Measurements from ENCODE around the gene APOA5.

The APOA5 gene

DNA sequence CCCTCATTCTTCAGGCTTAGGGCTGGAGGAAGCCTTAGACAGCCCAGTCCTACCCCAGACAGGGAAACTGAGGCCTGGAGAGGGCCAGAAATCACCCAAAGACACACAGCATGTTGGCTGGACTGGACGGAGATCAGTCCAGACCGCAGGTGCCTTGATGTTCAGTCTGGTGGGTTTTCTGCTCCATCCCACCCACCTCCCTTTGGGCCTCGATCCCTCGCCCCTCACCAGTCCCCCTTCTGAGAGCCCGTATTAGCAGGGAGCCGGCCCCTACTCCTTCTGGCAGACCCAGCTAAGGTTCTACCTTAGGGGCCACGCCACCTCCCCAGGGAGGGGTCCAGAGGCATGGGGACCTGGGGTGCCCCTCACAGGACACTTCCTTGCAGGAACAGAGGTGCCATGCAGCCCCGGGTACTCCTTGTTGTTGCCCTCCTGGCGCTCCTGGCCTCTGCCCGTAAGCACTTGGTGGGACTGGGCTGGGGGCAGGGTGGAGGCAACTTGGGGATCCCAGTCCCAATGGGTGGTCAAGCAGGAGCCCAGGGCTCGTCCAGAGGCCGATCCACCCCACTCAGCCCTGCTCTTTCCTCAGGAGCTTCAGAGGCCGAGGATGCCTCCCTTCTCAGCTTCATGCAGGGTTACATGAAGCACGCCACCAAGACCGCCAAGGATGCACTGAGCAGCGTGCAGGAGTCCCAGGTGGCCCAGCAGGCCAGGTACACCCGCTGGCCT, 38.7 kb upstream of the APOA5 start:
- TF ChIP-seq POLR2AphosphoS5 (IDR thresholded peaks at IDR 0.05; ENCODE audit: low read depth, low read length): no peak
- no peak for TF ChIP-seq TAF1 (IDR thresholded peaks at IDR 0.05; ENCODE audit: borderline replicate concordance, insufficient read depth, low read length)
- no peak for TF ChIP-seq SIN3A (IDR thresholded peaks at IDR 0.05; ENCODE audit: borderline replicate concordance, insufficient read depth, low read length)
- TF ChIP-seq, protein P1, sequence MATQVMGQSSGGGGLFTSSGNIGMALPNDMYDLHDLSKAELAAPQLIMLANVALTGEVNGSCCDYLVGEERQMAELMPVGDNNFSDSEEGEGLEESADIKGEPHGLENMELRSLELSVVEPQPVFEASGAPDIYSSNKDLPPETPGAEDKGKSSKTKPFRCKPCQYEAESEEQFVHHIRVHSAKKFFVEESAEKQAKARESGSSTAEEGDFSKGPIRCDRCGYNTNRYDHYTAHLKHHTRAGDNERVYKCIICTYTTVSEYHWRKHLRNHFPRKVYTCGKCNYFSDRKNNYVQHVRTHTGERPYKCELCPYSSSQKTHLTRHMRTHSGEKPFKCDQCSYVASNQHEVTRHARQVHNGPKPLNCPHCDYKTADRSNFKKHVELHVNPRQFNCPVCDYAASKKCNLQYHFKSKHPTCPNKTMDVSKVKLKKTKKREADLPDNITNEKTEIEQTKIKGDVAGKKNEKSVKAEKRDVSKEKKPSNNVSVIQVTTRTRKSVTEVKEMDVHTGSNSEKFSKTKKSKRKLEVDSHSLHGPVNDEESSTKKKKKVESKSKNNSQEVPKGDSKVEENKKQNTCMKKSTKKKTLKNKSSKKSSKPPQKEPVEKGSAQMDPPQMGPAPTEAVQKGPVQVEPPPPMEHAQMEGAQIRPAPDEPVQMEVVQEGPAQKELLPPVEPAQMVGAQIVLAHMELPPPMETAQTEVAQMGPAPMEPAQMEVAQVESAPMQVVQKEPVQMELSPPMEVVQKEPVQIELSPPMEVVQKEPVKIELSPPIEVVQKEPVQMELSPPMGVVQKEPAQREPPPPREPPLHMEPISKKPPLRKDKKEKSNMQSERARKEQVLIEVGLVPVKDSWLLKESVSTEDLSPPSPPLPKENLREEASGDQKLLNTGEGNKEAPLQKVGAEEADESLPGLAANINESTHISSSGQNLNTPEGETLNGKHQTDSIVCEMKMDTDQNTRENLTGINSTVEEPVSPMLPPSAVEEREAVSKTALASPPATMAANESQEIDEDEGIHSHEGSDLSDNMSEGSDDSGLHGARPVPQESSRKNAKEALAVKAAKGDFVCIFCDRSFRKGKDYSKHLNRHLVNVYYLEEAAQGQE (IDR thresholded peaks at IDR 0.05; ENCODE audit: insufficient read depth in 1 of 2, low read depth in 2 of 2, low read length in 2 of 2): no peak
- no peak for TF ChIP-seq FOXP2 (optimal IDR thresholded peaks at IDR 0.05; ENCODE audit: borderline replicate concordance, extremely low read depth, extremely low read length, insufficient read depth)

DNA sequence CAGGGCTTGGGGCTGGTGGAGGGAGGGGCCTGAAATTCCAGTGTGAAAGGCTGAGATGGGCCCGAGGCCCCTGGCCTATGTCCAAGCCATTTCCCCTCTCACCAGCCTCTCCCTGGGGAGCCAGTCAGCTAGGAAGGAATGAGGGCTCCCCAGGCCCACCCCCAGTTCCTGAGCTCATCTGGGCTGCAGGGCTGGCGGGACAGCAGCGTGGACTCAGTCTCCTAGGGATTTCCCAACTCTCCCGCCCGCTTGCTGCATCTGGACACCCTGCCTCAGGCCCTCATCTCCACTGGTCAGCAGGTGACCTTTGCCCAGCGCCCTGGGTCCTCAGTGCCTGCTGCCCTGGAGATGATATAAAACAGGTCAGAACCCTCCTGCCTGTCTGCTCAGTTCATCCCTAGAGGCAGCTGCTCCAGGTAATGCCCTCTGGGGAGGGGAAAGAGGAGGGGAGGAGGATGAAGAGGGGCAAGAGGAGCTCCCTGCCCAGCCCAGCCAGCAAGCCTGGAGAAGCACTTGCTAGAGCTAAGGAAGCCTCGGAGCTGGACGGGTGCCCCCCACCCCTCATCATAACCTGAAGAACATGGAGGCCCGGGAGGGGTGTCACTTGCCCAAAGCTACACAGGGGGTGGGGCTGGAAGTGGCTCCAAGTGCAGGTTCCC, 38.0 kb upstream of the APOA5 start, which contains the start of gene APOC3:
APOC3 (plus strand) TSS at position 383 of the 659 bp plus-strand sequence. CDS start 676 bp downstream, outside the sequence.
- TF ChIP-seq, protein P1 (IDR thresholded peaks at IDR 0.05; ENCODE audit: insufficient read depth in 1 of 2, low read depth in 2 of 2, low read length in 2 of 2): no peak
- TF ChIP-seq TAF1 (IDR thresholded peaks at IDR 0.05; ENCODE audit: borderline replicate concordance, insufficient read depth, low read length) (no peak), SIN3A (IDR thresholded peaks at IDR 0.05; ENCODE audit: borderline replicate concordance, insufficient read depth, low read length) (no peak), POLR2AphosphoS5 (IDR thresholded peaks at IDR 0.05; ENCODE audit: low read depth, low read length) (no peak)

DNA sequence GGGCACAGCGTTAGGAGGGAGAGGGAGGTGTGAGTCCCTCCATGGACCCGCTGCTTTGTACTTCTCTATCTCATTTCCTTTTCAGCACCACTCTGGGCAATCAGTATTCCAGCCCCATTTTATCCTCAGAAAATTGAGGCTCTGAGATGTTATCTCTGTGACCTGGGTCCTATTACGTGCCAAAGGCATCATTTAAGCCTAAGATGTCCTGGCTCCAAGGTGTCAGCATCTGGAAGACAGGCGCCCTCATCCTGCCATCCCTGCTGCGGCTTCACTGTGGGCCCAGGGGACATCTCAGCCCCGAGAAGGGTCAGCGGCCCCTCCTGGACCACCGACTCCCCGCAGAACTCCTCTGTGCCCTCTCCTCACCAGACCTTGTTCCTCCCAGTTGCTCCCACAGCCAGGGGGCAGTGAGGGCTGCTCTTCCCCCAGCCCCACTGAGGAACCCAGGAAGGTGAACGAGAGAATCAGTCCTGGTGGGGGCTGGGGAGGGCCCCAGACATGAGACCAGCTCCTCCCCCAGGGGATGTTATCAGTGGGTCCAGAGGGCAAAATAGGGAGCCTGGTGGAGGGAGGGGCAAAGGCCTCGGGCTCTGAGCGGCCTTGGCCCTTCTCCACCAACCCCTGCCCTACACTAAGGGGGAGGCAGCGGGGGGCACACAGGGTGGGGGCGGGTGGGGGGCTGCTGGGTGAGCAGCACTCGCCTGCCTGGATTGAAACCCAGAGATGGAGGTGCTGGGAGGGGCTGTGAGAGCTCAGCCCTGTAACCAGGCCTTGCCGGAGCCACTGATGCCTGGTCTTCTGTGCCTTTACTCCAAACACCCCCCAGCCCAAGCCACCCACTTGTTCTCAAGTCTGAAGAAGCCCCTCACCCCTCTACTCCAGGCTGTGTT, 37.2 kb upstream of the APOA5 start:
- TF ChIP-seq, protein P1 (IDR thresholded peaks at IDR 0.05; ENCODE audit: insufficient read depth in 1 of 2, low read depth in 2 of 2, low read length in 2 of 2): no peak
- TF ChIP-seq TAF1 (IDR thresholded peaks at IDR 0.05; ENCODE audit: borderline replicate concordance, insufficient read depth, low read length): no peak
- TF ChIP-seq POLR2AphosphoS5 (IDR thresholded peaks at IDR 0.05; ENCODE audit: low read depth, low read length): no peak
- no peak for TF ChIP-seq SIN3A (IDR thresholded peaks at IDR 0.05; ENCODE audit: borderline replicate concordance, insufficient read depth, low read length)
- no peak for TF ChIP-seq FOXP2 (optimal IDR thresholded peaks at IDR 0.05; ENCODE audit: borderline replicate concordance, extremely low read depth, extremely low read length, insufficient read depth)

DNA sequence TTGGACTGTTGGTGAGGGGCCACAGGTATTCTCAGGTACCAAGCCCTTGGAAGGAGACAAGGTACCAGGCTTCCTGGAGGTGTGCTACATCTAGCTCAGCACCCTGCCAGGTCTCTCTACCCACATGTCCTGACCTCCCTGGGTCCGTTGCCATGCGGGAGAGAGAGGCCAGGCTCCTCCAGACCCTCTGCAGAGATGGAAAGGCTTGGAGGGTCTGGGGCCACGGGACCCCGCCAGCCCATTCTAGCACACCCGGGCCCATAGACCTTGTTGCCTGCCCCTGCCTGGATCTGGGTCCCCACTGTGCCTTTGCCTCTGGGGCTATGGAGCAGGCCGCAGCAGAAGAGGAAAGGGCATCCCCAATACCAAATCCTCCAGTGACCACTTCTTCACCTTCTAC, 35.8 kb upstream of the APOA5 start:
- TF ChIP-seq POLR2AphosphoS5 (IDR thresholded peaks at IDR 0.05; ENCODE audit: low read depth, low read length): no peak
- TF ChIP-seq FOXP2 (optimal IDR thresholded peaks at IDR 0.05; ENCODE audit: borderline replicate concordance, extremely low read depth, extremely low read length, insufficient read depth): no peak
- no peak for TF ChIP-seq TAF1 (IDR thresholded peaks at IDR 0.05; ENCODE audit: borderline replicate concordance, insufficient read depth, low read length)
- no peak for TF ChIP-seq SIN3A (IDR thresholded peaks at IDR 0.05; ENCODE audit: borderline replicate concordance, insufficient read depth, low read length)
- TF ChIP-seq, protein P1 (IDR thresholded peaks at IDR 0.05; ENCODE audit: insufficient read depth in 1 of 2, low read depth in 2 of 2, low read length in 2 of 2): no peak
